Chondrocyte (in vitro differentiated cells): Measurements from ENCODE around the gene USF2. TPM values are rescaled to one million over a fixed set of nuclear protein-coding genes. Genes with fewer than 3 reads are reported as not detected.

Source experiments
- DNase-seq: peaks from one replicate; pipeline ENCODE4 v3.0.0; 2021; ENCODE audit warnings: mixed read lengths, low spot score
- H3K27ac Mint-ChIP-seq: one replicate; pipeline ENCODE4 v1.8.0; 2021; ENCODE audit warnings: mild to moderate bottlenecking, moderate library complexity, mixed read lengths; ENCODE audit not compliant: unreplicated experiment
- H3K27me3 Mint-ChIP-seq: 2 replicates; pipeline ENCODE4 v1.8.0; 2021; ENCODE audit warnings: low read depth, mixed read lengths
- H3K36me3 Mint-ChIP-seq: 2 replicates; pipeline ENCODE4 v1.8.0; 2021; ENCODE audit warnings: low read depth, mixed read lengths
- H3K4me1 Mint-ChIP-seq: 2 replicates; pipeline ENCODE4 v1.8.0; 2021; ENCODE audit warnings: low read depth, mild to moderate bottlenecking, mixed read lengths
- H3K4me3 Mint-ChIP-seq: one replicate; pipeline ENCODE4 v1.8.0; 2021; ENCODE audit warnings: mild to moderate bottlenecking, moderate library complexity, mixed read lengths; ENCODE audit not compliant: unreplicated experiment
- H3K9me3 Mint-ChIP-seq: 2 replicates; pipeline ENCODE4 v1.8.0; 2021; ENCODE audit warnings: low read depth, mixed read lengths
- total RNA-seq: library from RNA; stranded (reverse); gene quantifications from 3 replicates; pipeline ENCODE4 v1.2.1, GENCODE V29; 2021
- TF ChIP-seq, protein P1 (sequence below): fragments of 200-600 bp; sonication (generic); IDR thresholded peaks from 2 replicates; pipeline ENCODE4 v1.5.0; 2021; ENCODE audit warnings: antibody characterized with exemption, mild to moderate bottlenecking, moderate library complexity

USF2 gene
- total RNA-seq, 1 donor from 2014 or later = 86.1 TPM

DNA sequence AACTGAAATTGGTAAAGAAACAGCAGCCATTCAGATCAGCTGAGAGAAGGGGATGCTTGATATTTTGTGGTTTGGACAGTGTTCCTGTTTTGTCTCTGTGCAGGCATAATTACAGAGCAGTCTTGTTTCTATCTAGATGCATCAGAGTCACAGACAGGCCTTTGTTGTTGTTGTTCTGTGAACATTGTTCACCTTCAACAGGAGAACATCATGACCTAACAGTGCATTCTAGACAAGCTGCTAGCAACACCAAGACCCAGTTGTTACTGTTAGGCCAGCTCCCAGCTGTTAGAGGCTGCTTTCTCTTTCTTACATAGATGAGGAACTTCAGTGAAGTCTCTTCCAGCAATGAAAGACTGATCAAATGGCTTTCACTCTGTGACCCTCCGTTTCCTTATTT lies 28.4 kb upstream of the USF2 start:
- Mint-ChIP-seq H3K4me1 (no peaks in the 10 kb centered on the region), H3K36me3 (peaks cover 9% of the 10 kb centered on the region), H3K9me3 (peaks cover 38% of the 10 kb centered on the region), H3K27ac (no peak overlapping the region), H3K27me3 (peaks cover 44% of the 10 kb centered on the region), H3K4me3 (no peak overlapping the region)
- no peak for DNase-seq
- TF ChIP-seq, protein P1, sequence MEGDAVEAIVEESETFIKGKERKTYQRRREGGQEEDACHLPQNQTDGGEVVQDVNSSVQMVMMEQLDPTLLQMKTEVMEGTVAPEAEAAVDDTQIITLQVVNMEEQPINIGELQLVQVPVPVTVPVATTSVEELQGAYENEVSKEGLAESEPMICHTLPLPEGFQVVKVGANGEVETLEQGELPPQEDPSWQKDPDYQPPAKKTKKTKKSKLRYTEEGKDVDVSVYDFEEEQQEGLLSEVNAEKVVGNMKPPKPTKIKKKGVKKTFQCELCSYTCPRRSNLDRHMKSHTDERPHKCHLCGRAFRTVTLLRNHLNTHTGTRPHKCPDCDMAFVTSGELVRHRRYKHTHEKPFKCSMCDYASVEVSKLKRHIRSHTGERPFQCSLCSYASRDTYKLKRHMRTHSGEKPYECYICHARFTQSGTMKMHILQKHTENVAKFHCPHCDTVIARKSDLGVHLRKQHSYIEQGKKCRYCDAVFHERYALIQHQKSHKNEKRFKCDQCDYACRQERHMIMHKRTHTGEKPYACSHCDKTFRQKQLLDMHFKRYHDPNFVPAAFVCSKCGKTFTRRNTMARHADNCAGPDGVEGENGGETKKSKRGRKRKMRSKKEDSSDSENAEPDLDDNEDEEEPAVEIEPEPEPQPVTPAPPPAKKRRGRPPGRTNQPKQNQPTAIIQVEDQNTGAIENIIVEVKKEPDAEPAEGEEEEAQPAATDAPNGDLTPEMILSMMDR = no peak

DNA sequence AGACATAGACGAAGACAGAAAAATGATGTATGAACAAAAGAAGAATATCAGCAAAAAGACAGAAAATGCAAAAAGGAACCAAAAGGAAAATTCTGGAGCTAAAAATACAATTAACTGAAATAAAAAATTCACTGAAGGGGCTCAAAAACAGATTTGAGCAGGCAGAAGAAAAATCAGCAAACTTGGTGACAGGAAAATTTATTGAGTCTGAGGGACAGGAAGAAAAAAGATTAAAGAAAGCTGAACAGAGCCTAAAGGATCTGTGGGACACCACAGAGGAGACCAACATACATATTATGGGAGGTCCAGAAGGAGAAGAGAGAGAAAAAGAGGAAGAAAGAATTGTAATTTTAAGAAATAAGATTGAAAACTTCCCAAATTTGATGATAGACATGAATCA lies 27.3 kb upstream of the USF2 start:
- TF ChIP-seq, protein P1 = no peak
- Mint-ChIP-seq H3K36me3 (peaks cover 9% of the 10 kb centered on the region), H3K27ac (no peak overlapping the region), H3K9me3 (peaks cover 44% of the 10 kb centered on the region), H3K4me3 (no peak overlapping the region), H3K4me1 (no peaks in the 10 kb centered on the region), H3K27me3 (peaks cover 49% of the 10 kb centered on the region)
- DNase-seq = no peak

DNA sequence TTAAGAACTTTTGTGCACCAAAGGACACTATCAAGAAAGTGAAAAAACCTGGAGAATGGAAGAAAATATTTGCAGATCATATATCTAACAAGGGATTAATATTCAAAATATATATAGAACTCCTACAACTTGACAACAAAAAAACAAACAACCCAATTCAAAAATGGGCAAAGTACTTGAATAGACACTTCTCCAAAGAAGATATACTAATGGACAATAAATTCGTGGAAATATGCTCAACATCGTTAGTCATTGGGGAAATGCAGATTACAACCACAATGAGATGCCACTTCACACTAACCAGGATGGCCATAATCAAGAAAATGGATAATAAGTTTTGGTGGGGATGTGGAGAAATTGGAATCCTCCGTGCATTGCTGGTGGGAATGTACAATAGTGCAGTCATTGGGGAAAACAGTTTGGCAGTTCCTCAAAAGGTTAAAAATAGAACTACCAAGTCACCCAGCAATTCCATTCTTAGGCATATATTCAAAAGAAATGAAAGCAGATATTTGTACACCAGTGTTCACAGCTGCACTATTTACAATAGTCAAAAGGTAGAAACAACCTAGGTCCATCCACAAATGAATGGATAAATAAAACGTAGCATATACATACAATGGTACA lies 22.2 kb upstream of the USF2 start:
- Mint-ChIP-seq H3K4me1 (peaks cover 10% of the 10 kb centered on the region), H3K27me3 (peaks cover 72% of the 10 kb centered on the region), H3K36me3 (peaks cover 3% of the 10 kb centered on the region), H3K4me3 (no peak overlapping the region), H3K27ac (no peak overlapping the region), H3K9me3 (peaks cover 28% of the 10 kb centered on the region)
- TF ChIP-seq, protein P1 = no peak
- DNase-seq = no peak

DNA sequence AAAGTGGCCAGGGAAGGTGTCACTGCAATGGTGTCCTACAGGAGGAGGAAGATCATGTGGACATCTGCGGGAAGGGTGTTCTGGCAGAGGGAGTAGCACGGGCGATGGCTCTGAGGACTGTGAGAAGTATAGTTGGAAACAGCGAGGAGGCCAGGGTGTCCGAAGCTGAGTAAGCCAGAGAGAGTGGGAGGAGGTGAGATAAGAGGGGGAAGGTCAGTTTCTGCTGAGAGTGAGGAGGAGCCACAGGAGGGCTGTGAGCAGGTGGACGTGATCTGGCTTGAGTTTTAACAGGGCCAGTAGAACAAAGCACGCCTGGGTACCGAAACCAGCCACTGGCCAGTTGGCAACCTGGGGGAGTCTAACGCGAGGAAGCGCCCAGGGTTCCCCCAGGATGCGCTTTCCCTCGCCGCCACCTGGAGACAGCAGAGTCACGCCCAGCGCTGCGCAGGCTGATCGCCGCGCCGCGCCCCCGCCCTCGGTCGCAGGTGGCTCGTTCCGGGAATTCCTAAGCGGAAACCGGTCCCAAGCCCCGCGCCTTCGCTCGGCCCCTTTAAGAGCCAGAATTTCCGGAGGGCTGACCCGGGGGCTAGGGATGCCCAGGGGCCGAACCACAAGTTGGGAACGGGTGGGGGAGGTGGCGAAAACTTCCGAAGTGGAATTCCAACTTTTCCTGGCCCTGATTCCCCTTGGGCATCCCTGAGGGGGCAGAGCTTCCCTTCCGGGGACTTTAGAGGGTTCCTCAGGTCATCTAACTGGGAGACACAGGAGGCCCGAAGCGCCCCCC lies 21.0 kb upstream of the USF2 start:
- TF ChIP-seq, protein P1 = no peak
- H3K4me3 Mint-ChIP-seq = peak overlapping the region; percentile 35
- peaks cover 3% of the 10 kb centered on the region for H3K36me3 Mint-ChIP-seq
- H3K4me1 Mint-ChIP-seq = peaks cover 10% of the 10 kb centered on the region
- DNase-seq = no peak
- H3K9me3 Mint-ChIP-seq = peaks cover 24% of the 10 kb centered on the region
- H3K27ac Mint-ChIP-seq = no peak overlapping the region
- H3K27me3 Mint-ChIP-seq = peaks cover 68% of the 10 kb centered on the region

DNA sequence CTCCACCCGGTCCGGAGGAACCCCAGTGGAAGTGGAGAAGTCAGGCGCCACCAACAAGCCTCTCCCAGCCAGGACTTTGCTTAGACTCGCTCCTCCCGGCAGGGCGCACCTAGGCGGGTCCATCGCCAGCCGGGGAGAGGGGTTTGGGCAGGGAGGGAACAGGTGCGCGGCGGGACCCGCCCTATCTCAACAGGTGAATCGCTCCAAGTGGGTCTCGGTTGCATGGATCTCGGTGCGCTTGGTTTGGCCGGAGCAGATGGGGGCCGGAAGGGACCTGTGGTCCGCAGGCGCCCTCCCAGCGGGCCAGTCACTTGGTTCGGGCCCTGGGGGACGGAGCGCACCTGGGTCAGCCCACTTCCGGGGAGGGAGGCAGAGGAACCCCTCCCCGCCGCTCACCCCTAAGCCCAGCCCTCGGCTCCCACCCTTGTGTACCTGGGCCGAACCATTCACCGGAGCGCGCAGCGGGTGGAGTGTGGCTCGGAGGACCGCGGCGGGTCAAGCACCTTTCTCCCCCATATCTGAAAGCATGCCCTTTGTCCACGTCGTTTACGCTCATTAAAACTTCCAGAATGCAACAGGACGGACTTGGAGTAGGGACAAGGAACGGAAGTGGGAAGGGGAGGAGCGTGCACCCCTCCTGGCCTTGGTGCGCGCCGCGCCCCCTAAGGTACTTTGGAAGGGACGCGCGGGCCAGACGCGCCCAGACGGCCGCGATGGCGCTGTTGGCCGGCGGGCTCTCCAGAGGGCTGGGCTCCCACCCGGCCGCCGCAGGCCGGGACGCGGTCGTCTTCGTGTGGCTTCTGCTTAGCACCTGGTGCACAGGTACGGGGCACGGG lies 20.2 kb upstream of the USF2 start, which contains the start of gene LSR:
TSS of gene LSR (plus strand) at position 693 of the 836 bp plus-strand sequence. CDS start at position 714, 21 bp downstream.
- Mint-ChIP-seq H3K9me3 (peaks cover 20% of the 10 kb centered on the region), H3K27me3 (peaks cover 61% of the 10 kb centered on the region), H3K4me3 (peak within 1 kb of the TSS; percentile 50), H3K27ac (no peak within 1 kb of the TSS), H3K36me3 (peaks cover 3% of the 10 kb centered on the region), H3K4me1 (peaks cover 10% of the 10 kb centered on the region)
- TF ChIP-seq, protein P1 = no peak
- no peak for DNase-seq
